GM19468 (cell line): ENCODE results near the gene DDX6.
"Not testable (repeated sequence)": the region's sequence is repeated elsewhere in the genome, so short reads cannot be mapped to it uniquely, and the experiment has no call there.

Experiments
- ATAC-seq: cut with Tn5 transposase; IDR thresholded peaks from one replicate; pipeline ENCODE4 v1.9.1; 2021; ENCODE audit warnings: mild to moderate bottlenecking, moderate library complexity, moderate number of reproducible peaks; ENCODE audit not compliant: unreplicated experiment; ENCODE audit errors: extremely low read depth

The DDX6 gene

GRCh38 chr11:118791961-118792569 lies 1.1 kb upstream of the DDX6 start:
- no peak for ATAC-seq

- ATAC-seq = no peak
Measured at GRCh38 chr11:118790357-118791110, 430 bp downstream of the DDX6 start.

- ATAC-seq = no peak
Measured at GRCh38 chr11:118789501-118790356, 1.2 kb downstream of the DDX6 start.

- no peak for ATAC-seq
Measured at GRCh38 chr11:118786657-118787056, 4.3 kb downstream of the DDX6 start.

- ATAC-seq = no peak
Measured at GRCh38 chr11:118785362-118785761, 5.6 kb downstream of the DDX6 start.

GRCh38 chr11:118783724-118784495 lies 7.1 kb downstream of the DDX6 start:
- ATAC-seq = no peak

GRCh38 chr11:118783324-118783723 lies 7.6 kb downstream of the DDX6 start:
- not testable (repeated sequence) for ATAC-seq

GRCh38 chr11:118778898-118779297 lies 12.1 kb downstream of the DDX6 start:
- ATAC-seq = no peak

GRCh38 chr11:118774032-118774431 lies 16.9 kb downstream of the DDX6 start:
- ATAC-seq = no peak

GRCh38 chr11:118771547-118772288 lies 19.2 kb downstream of the DDX6 start:
- ATAC-seq = no peak

- ATAC-seq = no peak
Measured at GRCh38 chr11:118768690-118769089, 22.3 kb downstream of the DDX6 start.

GRCh38 chr11:118766035-118766434 lies 24.9 kb downstream of the DDX6 start:
- no peak for ATAC-seq

- ATAC-seq = not testable (repeated sequence)
Measured at GRCh38 chr11:118765095-118765691, 25.8 kb downstream of the DDX6 start.

- ATAC-seq = no peak
Measured at GRCh38 chr11:118763041-118763440, 27.9 kb downstream of the DDX6 start.

GRCh38 chr11:118761981-118762380 lies 29.0 kb downstream of the DDX6 start:
- not testable (repeated sequence) for ATAC-seq

- ATAC-seq = no peak
Measured at GRCh38 chr11:118757876-118758399, 33.0 kb downstream of the DDX6 start.

GRCh38 chr11:118752654-118753053 lies 38.3 kb downstream of the DDX6 start:
- no peak for ATAC-seq

GRCh38 chr11:118749429-118749828 lies 41.5 kb downstream of the DDX6 start:
- ATAC-seq = no peak

GRCh38 chr11:118748056-118748455 lies 42.9 kb downstream of the DDX6 start:
- no peak for ATAC-seq
